HEK293 (cell line): ENCODE data around the gene CLK2.

Source experiments
- CTCF ChIA-PET: fragments of 350-600 bp; formaldehyde crosslinking; extraction: SDS; loops from one replicate; lab custom pipeline; 2021; ENCODE audit warnings: antibody characterized with exemption; lab: Yijun Ruan, JAX
- POLR2A ChIA-PET: fragments of 300-600 bp; formaldehyde crosslinking; extraction: SDS; loops from one replicate; lab custom pipeline; 2020; ENCODE audit warnings: antibody characterized with exemption, inconsistent platforms; lab: Yijun Ruan, JAX
- H3K27ac ChIP-seq: fragments of 200-500 bp; sonication (Bioruptor generic); 2 replicates; pipeline ENCODE4 v1.5.1; 2014; ENCODE audit warnings: low read depth, low read length, control low read depth, inconsistent platforms; ENCODE audit errors: extremely low read depth
- H3K36me3 ChIP-seq, 2 experiments: fragments of 200-500 bp in 1 of 2; sonication (Bioruptor generic) in 1 of 2; 1 replicate in 1 of 2; 2 replicates in 1 of 2; pipeline ENCODE4 v1.5.1; 2014 to 2017; ENCODE audit warnings: inconsistent platforms in 2 of 2, low read length in 2 of 2; ENCODE audit not compliant: control insufficient read depth in 2 of 2, insufficient read depth in 1 of 2
- H3K4me1 ChIP-seq: fragments of 200-500 bp; sonication (Bioruptor generic); 2 replicates; pipeline ENCODE4 v1.5.1; 2014; ENCODE audit warnings: mild to moderate bottlenecking, low read length, inconsistent platforms; ENCODE audit not compliant: control insufficient read depth, insufficient read depth
- H3K4me3 ChIP-seq: 2 replicates; pipeline ENCODE4 v1.5.1; 2011; ENCODE audit warnings: low read depth, mild to moderate bottlenecking, control low read depth, low read length, moderate library complexity
- H3K9me3 ChIP-seq: fragments of 200-500 bp; sonication (Bioruptor generic); 2 replicates; pipeline ENCODE4 v1.5.1; 2014; ENCODE audit warnings: low read depth, low read length, inconsistent platforms; ENCODE audit not compliant: control insufficient read depth, insufficient read depth
- ATF2 ChIP-seq: fragments of 450-650 bp; formaldehyde crosslinking; IDR thresholded peaks from 2 replicates; pipeline ENCODE4 v1.5.1; 2016; ENCODE audit warnings: missing biosample characterization, missing genetic modification characterization, low read depth
- GLI2 ChIP-seq: fragments of 450-650 bp; formaldehyde crosslinking; IDR thresholded peaks from 2 replicates; pipeline ENCODE4; 2017; ENCODE audit warnings: missing biosample characterization, missing genetic modification characterization, low read depth, borderline replicate concordance
- PRDM10 ChIP-seq: fragments of 450-650 bp; formaldehyde crosslinking; IDR thresholded peaks from 2 replicates; pipeline ENCODE4 v1.5.1; 2016; ENCODE audit warnings: missing biosample characterization, missing genetic modification characterization
- SP3 ChIP-seq: fragments of 450-650 bp; formaldehyde crosslinking; IDR thresholded peaks from 2 replicates; pipeline ENCODE4 v1.5.1; 2016; ENCODE audit warnings: missing biosample characterization, missing genetic modification characterization
- ZBTB6 ChIP-seq: fragments of 450-650 bp; formaldehyde crosslinking; IDR thresholded peaks from 2 replicates; pipeline ENCODE4 v1.5.1; 2017; ENCODE audit warnings: missing biosample characterization, missing genetic modification characterization
- ZEB2 ChIP-seq: fragments of 450-650 bp; formaldehyde crosslinking; IDR thresholded peaks from 2 replicates; pipeline ENCODE4 v1.5.1; 2016; ENCODE audit warnings: missing biosample characterization, missing genetic modification characterization
- ZNF10 ChIP-seq: fragments of 450-650 bp; formaldehyde crosslinking; IDR thresholded peaks from 2 replicates; pipeline ENCODE4 v1.5.1; 2017; ENCODE audit warnings: missing biosample characterization, missing genetic modification characterization
- ZNF138 ChIP-seq: fragments of 450-650 bp; formaldehyde crosslinking; IDR thresholded peaks from 2 replicates; pipeline ENCODE4 v1.5.1; 2016; ENCODE audit warnings: missing biosample characterization, missing genetic modification characterization, borderline replicate concordance
- ZNF140 ChIP-seq: fragments of 450-650 bp; formaldehyde crosslinking; IDR thresholded peaks from 2 replicates; pipeline ENCODE4 v1.5.1; 2016; ENCODE audit warnings: missing biosample characterization, missing genetic modification characterization
- ZNF266 ChIP-seq: fragments of 450-650 bp; formaldehyde crosslinking; IDR thresholded peaks from 2 replicates; pipeline ENCODE4 v1.5.1; 2016; ENCODE audit warnings: missing biosample characterization, missing genetic modification characterization, low read depth
- ZNF302 ChIP-seq: fragments of 450-650 bp; formaldehyde crosslinking; IDR thresholded peaks from 2 replicates; pipeline ENCODE4 v1.5.1; 2016; ENCODE audit warnings: missing biosample characterization, missing genetic modification characterization, low read depth
- ZNF398 ChIP-seq: fragments of 450-650 bp; formaldehyde crosslinking; IDR thresholded peaks from 2 replicates; pipeline ENCODE4 v1.5.1; 2017; ENCODE audit warnings: missing biosample characterization, missing genetic modification characterization
- ZNF513 ChIP-seq: fragments of 450-650 bp; IDR thresholded peaks from 2 replicates; pipeline ENCODE4 v1.5.1; 2018; ENCODE audit warnings: missing biosample characterization, missing genetic modification characterization
- ZNF514 ChIP-seq: fragments of 450-650 bp; formaldehyde crosslinking; IDR thresholded peaks from 2 replicates; pipeline ENCODE4 v1.5.1; 2016; ENCODE audit warnings: missing biosample characterization, missing genetic modification characterization
- ZNF518A ChIP-seq: fragments of 450-650 bp; formaldehyde crosslinking; conservative IDR thresholded peaks from 2 replicates; pipeline ENCODE4 v1.5.1; 2016; ENCODE audit warnings: low read depth, missing biosample characterization, missing genetic modification characterization
- ZNF600 ChIP-seq: fragments of 450-650 bp; formaldehyde crosslinking; IDR thresholded peaks from 2 replicates; pipeline ENCODE4 v1.5.1; 2016; ENCODE audit warnings: missing biosample characterization, missing genetic modification characterization
- ZNF624 ChIP-seq: fragments of 450-650 bp; formaldehyde crosslinking; IDR thresholded peaks from 2 replicates; pipeline ENCODE4 v1.5.1; 2017; ENCODE audit warnings: missing biosample characterization, missing genetic modification characterization
- ZSCAN5A ChIP-seq: fragments of 450-650 bp; formaldehyde crosslinking; IDR thresholded peaks from 2 replicates; pipeline ENCODE4 v1.5.1; 2016; ENCODE audit warnings: missing biosample characterization, missing genetic modification characterization

CLK2 gene

GRCh38 chr1:155261852-155262673 is 11.2 kb downstream of the CLK2 start, which contains the start of gene SCAMP3:
Gene SCAMP3, minus strand, starts transcription at chr1:155262360. Its CDS starts 209 bp downstream, at chr1:155262151.
- peak within 1 kb of the TSS; percentile 61 for H3K27ac ChIP-seq
- peak within 1 kb of the TSS; percentile 91 for H3K4me3 ChIP-seq
- no peaks in the 10 kb centered on the region for H3K4me1 ChIP-seq
- POLR2A ChIA-PET = interaction anchor here (0.6 to 4.2 kb wide), 16 partner anchors 10 to 89 kb away, joined by 3 to 54 read pairs (median 4); partner anchors contain the start of genes CLK2, HCN3 and KRTCAP2
- H3K36me3 ChIP-seq = peaks cover 10 to 74% of the 10 kb centered on the region in 2 experiments
- no peaks in the 10 kb centered on the region for H3K9me3 ChIP-seq
- CTCF ChIA-PET = interaction anchor here (0.6 to 6.2 kb wide), 4 partner anchors 12 to 335 kb away, joined by 3 to 91 read pairs (median 6); no protein-coding TSS in a partner anchor
- TF ChIP-seq PRDM10 (tag by site-specific recombination) = peak; percentile 97
- no peak for TF ChIP-seq ATF2 (tag by site-specific recombination)
- TF ChIP-seq ZNF266 (tag by site-specific recombination) = no peak
- TF ChIP-seq ZNF600 (tag by site-specific recombination) = peak; percentile 54; the same call in 1 of the 2 replicates
- peak; percentile 41; the same call in 1 of the 2 replicates for TF ChIP-seq ZNF10
- TF ChIP-seq ZNF514 (tag by site-specific recombination) = no peak
- no peak; the same call in none of the 2 replicates for TF ChIP-seq ZNF518A (tag by site-specific recombination)
- TF ChIP-seq ZEB2 (tag by site-specific recombination) = peak; percentile 80
- peak; percentile 86 for TF ChIP-seq SP3 (tag by site-specific recombination)
- TF ChIP-seq ZBTB6 (tag by site-specific recombination) = no peak
- TF ChIP-seq ZNF138 = 0 out of 2 replicates have a peak, but pooled peaks have one; percentile 40
- TF ChIP-seq ZNF624 (tag by site-specific recombination) = no peak
- no peak for TF ChIP-seq ZNF398
- no peak for TF ChIP-seq ZNF140 (tag by site-specific recombination)
- TF ChIP-seq ZNF302 (tag by site-specific recombination) = no peak
- TF ChIP-seq ZSCAN5A = peak; percentile 28; the same call in 1 of the 2 replicates
- no peak for TF ChIP-seq GLI2 (tag by site-specific recombination)
- TF ChIP-seq ZNF513 = no peak
